Stomach (tissue), 9 donors: ENCODE results near the gene NLRP6. TPM values are rescaled to one million over a fixed set of nuclear protein-coding genes. Genes with fewer than 3 reads are reported as not detected.

Source experiments
- DNase-seq, 2 donors: peaks; one replicate each; pipeline versions ENCODE4 v3.0.0 to v3.0.0-alpha.2; 2013 to 2019
- H3K27ac ChIP-seq, 5 donors: fragments of 200-600 bp in 4 of 5; sonication (generic) in 4 of 5; one replicate each; pipeline ENCODE4 v1.5.1; 2013 to 2019; ENCODE audit warnings: mild to moderate bottlenecking in 1 of 5, moderate library complexity in 1 of 5
- H3K27me3 ChIP-seq, 3 donors: fragments of 200-600 bp; sonication (generic); one replicate each; pipeline ENCODE4 v1.5.1; 2017 to 2019; ENCODE audit warnings: mixed run types in 1 of 3
- H3K36me3 ChIP-seq, 4 donors: fragments of 200-600 bp; sonication (generic); 1 replicate in 3 of 4; 2 replicates in 1 of 4; pipeline ENCODE4 v1.5.1; 2016 to 2019
- H3K4me1 ChIP-seq, 4 donors: fragments of 200-600 bp; sonication (generic); one replicate each; pipeline ENCODE4 v1.5.1; 2016 to 2019
- H3K4me3 ChIP-seq, 4 donors: fragments of 200-600 bp; sonication (generic) in 3 of 4; one replicate each; pipeline ENCODE4 v1.5.1; 2016 to 2019; ENCODE audit warnings: mild to moderate bottlenecking in 1 of 4
- H3K9me3 ChIP-seq, 4 donors: fragments of 200-600 bp; sonication (generic); one replicate each; pipeline ENCODE4 v1.5.1; 2016 to 2019
- CTCF ChIP-seq, 7 experiments: fragments of 450-650 bp in 4 of 7; fragments of 200-600 bp in 3 of 7; sonication (generic) in 3 of 7; IDR thresholded peaks; one replicate each; pipeline ENCODE4 v1.5.1; 2016 to 2019; ENCODE audit warnings: antibody characterized with exemption in 7 of 7, control low read depth in 2 of 7, mild to moderate bottlenecking in 1 of 7
- EP300 ChIP-seq: sonication (generic); formaldehyde crosslinking; IDR thresholded peaks from one replicate; pipeline ENCODE4 v1.6.1; 2017; ENCODE audit warnings: antibody characterized with exemption
- POLR2A ChIP-seq, 4 donors: fragments of 450-650 bp; IDR thresholded peaks; one replicate each; pipeline ENCODE4 v1.6.1; 2016; ENCODE audit warnings: antibody characterized with exemption in 4 of 4, control low read depth in 2 of 4, mild to moderate bottlenecking in 1 of 4, moderate library complexity in 1 of 4
- POLR2AphosphoS5 ChIP-seq, 3 donors: sonication (generic); formaldehyde crosslinking; IDR thresholded peaks; one replicate each; pipeline ENCODE4 v1.6.1; 2016; ENCODE audit warnings: antibody characterized with exemption in 3 of 3
- WGBS, 5 donors: extraction: QIAGEN DNeasy Blood & Tissue Kit in 3 of 5; methylation state at CpG; one replicate each; pipeline versions ENCODE4 v1.1.5 to v1.1.7; 2013 to 2018; 5-methylcytosine and 5-hydroxymethylcytosine counted together
- intact Hi-C: fragments of 100-400 bp; cut with DNase I; formaldehyde crosslinking; loops from one replicate; pipeline ENCODE4 v1.15.1; 2023; ENCODE audit warnings: low total_unique reads
- polyA plus RNA-seq, 3 donors: library from polyadenylated mRNA; stranded (reverse); fragments of 200-250 nt; gene quantifications; one replicate each; pipeline ENCODE4 v1.2.3, GENCODE V29; 2013
- total RNA-seq, 5 donors: library from RNA; depleted of rRNA; stranded (reverse); fragments of >200 nt; gene quantifications; one replicate each; pipeline versions ENCODE4 v1.1.0 to v1.2.3, GENCODE V29; 2014 to 2016
- donor health status: healthy with polysubstance abuse.
- donor health status: Bipolar disorder and iron deficiency.
- donor health status: healthy.

The NLRP6 gene
- total and polyA plus RNA-seq, 8 donors: 0.08 to 3.6 (median 0.45) TPM; not detected in 3

GRCh38 chr11:287821-288477 lies 9.7 kb downstream of the NLRP6 start:
- Histone ChIP-seq H3K4me3 (peak overlapping the region; percentile 63 to 87 (median 76)), H3K4me1 (peaks cover 4 to 31% (median 28%) of the 10 kb centered on the region in 4 donors), H3K27ac (peak overlapping the region; percentile 9 to 83 (median 80)), H3K27me3 (peaks cover 0 to 46% (median 16%) of the 10 kb centered on the region in 3 donors), H3K9me3 (no peaks in the 10 kb centered on the region), H3K36me3 (peaks cover 0 to 19% (median 11%) of the 10 kb centered on the region in 4 donors)
- TF ChIP-seq POLR2A (IDR thresholded peaks at IDR 0.05) (no peak), EP300 (no peak), CTCF (IDR thresholded peaks at IDR 0.05) (no peak), POLR2AphosphoS5 (IDR thresholded peaks at IDR 0.05) (no peak)
- WGBS, 5 donors: 23 to 40% (median 25%) methylated on average over 27 to 41 of the region's 41 CpGs
- intact Hi-C loops: no loop called here
- peak in 1 of 2 donors; percentile 41 for DNase-seq

GRCh38 chr11:288478-289397 lies 10.5 kb downstream of the NLRP6 start, which contains the start of gene PGGHG:
Gene PGGHG, plus strand, starts transcription at chr11:289126. Its CDS starts 691 bp downstream, at chr11:289817.
- H3K4me1 ChIP-seq: peaks cover 4 to 31% (median 28%) of the 10 kb centered on the region in 4 donors
- H3K9me3 ChIP-seq: no peaks in the 10 kb centered on the region
- H3K4me3 ChIP-seq: peak within 1 kb of the TSS; percentile 63 to 87 (median 76)
- TF ChIP-seq POLR2A (IDR thresholded peaks at IDR 0.05) (no peak), CTCF (IDR thresholded peaks at IDR 0.05) (no peak), EP300 (no peak), POLR2AphosphoS5 (IDR thresholded peaks at IDR 0.05) (peak in 2 of 3 donors; percentile 45 to 51)
- intact Hi-C loops: no loop called here
- peaks cover 0 to 39% (median 15%) of the 10 kb centered on the region in 3 donors for H3K27me3 ChIP-seq
- H3K36me3 ChIP-seq: peaks cover 0 to 27% (median 19%) of the 10 kb centered on the region in 4 donors
- DNase-seq: peak; percentile 84 to 88
- peak within 1 kb of the TSS; percentile 18 to 83 (median 80) for H3K27ac ChIP-seq
- 0 to 1% (median 0%) methylated on average over 14 to 110 of the region's 112 CpGs for WGBS, 5 donors

- no peak for DNase-seq
- intact Hi-C loops: no loop called here
Observed at GRCh38 chr11:289398-289711, 11.1 kb downstream of the NLRP6 start.

More at GRCh38 chr11:289398-289711, 11.1 kb downstream of the NLRP6 start:
- peak overlapping the region; percentile 63 to 87 (median 76) for H3K4me3 ChIP-seq
- H3K9me3 ChIP-seq: no peaks in the 10 kb centered on the region
- H3K27me3 ChIP-seq: peaks cover 0 to 33% (median 8%) of the 10 kb centered on the region in 3 donors
- 8 to 43% (median 22%) methylated on average over 4 to 14 of the region's 14 CpGs for WGBS, 5 donors
- peak overlapping the region in 4 of 5 donors; percentile 72 to 83 (median 80) for H3K27ac ChIP-seq
- no peak for TF ChIP-seq POLR2AphosphoS5 (IDR thresholded peaks at IDR 0.05)
- TF ChIP-seq POLR2A (IDR thresholded peaks at IDR 0.05): no peak
- no peak for TF ChIP-seq EP300
- TF ChIP-seq CTCF (IDR thresholded peaks at IDR 0.05): no peak
- peaks cover 4 to 31% (median 28%) of the 10 kb centered on the region in 4 donors for H3K4me1 ChIP-seq
- peaks cover 0 to 33% (median 25%) of the 10 kb centered on the region in 4 donors for H3K36me3 ChIP-seq
